ENCODE results near the gene GTPBP4.

Gene GTPBP4

GRCh38 chr10:987870-988666 lies at the start of gene GTPBP4:
GTPBP4 (plus strand) TSS chr10:988434; CDS start chr10:988480, 46 bp downstream.
- DNase-seq: peak; percentile 99

- no peak for DNase-seq
Observed at GRCh38 chr10:938941-939678, 49.1 kb upstream of the GTPBP4 start.

DNA sequence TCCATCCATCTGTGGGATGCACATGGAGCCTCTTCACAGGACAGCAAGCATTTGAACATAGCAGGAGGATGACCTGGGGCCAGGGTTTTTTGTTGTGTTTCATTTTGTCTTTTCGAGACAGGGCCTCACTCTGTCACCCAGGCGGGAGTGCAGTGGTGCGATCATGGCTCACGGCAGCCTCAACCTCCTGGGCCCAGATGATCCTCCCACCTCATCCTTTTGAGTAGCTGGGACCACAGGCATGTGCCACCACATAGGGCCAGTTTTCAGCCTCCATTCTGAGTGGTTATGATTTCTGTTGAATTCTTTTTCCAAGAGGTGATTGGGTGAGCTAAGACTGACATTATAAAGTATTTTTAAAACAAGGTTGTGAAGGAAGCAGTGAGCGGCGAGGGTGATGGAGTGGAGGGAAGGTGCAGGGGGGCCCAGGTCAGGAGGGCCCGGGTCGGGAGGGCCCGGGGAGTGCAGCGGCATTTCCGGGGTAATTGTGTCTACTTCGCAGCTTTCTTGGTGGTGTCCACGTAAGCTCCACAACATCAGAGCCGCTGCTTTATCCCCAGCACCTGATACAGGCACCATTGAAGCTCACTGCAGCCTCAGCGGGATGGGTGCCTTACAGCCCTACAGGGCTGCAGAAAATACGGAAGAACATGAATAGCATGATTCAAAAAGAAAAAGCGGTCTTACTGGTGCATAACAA lies 44.8 kb upstream of the GTPBP4 start:
- DNase-seq: no peak

DNA sequence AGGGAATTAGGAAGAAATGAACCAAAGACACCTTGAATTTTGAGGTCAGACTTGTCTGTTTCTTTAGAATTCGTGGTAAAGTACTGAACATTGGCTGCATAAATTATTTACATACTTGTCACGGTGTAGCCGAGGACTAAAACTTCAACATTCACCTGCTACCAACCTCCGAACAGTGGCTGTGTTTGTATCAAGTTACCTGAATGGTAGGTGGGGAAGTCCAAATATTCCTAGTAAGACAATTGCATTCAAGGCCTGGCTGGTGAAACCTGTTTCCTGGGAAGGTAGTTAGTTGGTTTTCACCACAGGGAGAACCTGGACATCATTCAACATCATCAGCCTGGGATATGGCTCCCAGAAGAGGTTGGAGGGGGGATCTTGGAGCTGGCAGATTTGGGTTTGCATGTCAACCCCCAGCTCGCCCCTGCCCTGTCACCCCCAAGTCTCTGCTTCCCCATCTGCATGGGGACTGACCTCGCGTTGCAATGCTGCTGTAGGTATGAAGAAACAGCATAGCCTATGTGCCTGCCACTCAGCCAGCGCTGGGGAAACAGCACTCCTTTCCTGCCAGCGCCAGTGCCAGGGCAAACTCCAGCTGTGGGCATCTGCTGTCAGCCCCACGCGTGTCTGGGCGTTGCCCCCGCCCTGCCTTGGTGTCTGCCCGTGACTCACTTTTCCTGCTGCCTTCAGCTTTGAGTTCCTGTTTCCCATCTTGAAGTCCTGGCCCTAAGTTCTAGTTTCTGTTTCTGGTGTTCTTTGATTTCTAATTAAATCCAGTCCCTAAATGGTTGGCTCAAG lies 44.0 kb upstream of the GTPBP4 start:
- DNase-seq: no peak

- DNase-seq: no peak
Observed at GRCh38 chr10:945778-946177, 42.5 kb upstream of the GTPBP4 start.

DNA sequence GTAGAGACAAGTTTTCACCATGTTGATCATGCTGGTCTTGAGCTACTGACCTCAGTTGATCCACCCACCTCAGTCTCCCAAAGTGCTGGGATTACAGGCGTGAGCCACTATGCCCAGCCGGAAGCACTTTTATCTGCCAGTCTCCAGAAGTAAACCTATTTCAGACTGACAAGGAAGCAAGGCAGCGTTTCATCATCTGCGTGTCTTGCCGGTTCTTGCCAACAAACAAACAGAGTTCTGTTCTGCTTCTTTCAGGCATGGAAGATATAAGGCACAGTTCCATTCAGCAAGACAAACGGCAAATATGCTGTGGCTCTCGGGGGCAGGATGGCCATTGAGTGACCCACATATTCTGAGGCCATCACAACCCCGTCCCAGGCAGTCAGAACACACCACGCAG lies 41.2 kb upstream of the GTPBP4 start:
- DNase-seq: no peak

GRCh38 chr10:947881-948280 lies 40.4 kb upstream of the GTPBP4 start:
- DNase-seq: no peak

GRCh38 chr10:948347-948746 lies 39.9 kb upstream of the GTPBP4 start:
- DNase-seq: no peak

DNA sequence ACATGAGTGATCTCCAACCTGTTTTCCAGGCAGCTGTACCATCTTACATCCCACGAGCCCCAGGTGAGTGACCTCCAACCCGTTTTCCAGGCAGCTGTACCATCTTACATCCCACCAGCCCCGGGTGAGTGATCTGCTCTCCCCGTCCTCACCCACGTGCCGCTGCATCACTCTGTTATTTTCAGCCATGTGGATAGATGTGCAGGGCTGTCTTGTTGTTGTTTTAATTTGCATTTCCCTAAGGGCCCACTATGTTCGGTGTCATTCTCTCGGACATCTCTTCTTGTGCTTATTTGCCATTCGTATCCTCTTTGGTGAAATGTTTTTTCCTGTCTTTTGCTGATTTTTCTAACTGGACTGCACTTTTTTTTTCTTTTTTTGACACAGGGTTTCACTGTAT lies 38.8 kb upstream of the GTPBP4 start:
- no peak for DNase-seq

GRCh38 chr10:953836-954235 lies 34.4 kb upstream of the GTPBP4 start:
- no peak for DNase-seq

DNA sequence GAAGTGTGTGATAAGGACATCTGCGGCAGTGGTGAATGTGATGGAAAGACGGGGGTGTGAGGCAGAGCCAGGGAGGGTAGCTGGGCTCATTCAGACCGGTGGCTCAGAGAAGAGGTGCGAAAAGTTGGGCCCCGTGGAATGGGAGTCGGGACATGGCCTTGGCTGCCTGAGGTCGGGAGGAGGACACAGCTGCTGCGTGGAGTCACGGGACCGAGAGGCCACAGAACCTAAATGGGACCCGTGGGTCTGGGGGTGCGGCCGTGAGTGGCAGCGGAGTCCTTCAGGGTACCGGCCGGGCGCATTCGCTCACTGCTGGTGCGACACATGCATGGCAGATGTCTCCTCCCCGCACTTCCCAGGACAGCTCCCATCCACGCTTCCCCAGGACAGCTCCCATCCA lies 33.8 kb upstream of the GTPBP4 start:
- no peak for DNase-seq

DNA sequence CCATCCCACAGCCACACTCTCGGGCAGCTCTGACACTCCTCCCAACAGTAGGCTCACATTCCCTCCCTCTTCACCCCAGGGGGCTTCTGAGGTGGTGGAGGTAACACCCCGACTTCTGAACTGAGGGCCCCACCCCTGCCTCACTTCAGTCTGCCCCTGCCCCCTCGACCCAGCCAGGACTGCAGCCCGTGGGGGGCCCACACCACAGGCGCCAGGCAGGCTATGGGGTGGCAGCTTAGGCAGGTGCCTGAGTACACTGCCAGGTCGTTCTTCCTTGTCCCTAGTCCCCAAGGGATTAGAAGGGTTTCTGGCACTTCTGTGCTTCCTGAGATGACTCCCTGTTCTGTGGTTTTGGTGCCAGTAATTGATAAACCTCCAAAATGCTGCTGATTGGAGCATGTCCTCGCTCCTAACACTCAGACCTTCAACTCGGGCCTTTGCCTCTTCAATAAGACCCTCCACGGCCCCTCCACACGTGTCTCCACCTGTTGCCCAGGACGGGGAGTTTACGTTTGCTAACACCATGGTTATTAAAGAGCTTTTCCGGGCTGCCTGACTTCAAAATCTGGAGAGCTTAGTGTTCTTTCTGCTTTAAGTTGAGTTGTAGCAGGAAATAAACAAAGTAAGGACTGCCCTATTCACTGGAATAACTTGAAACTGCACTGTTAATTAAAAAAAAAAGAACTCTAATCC lies 33.0 kb upstream of the GTPBP4 start:
- peak; percentile 22 for DNase-seq

GRCh38 chr10:955820-956217 lies 32.4 kb upstream of the GTPBP4 start:
- no peak for DNase-seq

DNA sequence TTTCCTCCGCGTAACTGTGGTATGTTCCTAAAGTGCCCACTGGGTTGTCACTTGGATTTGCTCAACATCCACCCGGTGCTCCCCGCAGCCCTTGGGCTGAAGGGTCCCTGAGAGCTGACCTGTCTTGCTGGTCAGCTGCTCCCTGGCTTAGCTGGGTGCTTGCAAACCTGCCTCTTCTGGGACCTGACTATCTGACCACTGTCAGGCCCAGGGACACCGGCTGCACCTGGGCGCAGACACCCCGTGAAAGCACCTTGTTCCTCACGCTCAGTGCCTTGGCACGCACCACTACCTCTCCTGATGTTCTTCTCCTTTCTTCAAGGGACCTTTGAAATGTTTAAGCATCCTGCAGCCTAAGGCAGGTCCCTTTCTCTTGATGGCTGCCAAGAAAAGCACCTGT lies 30.1 kb upstream of the GTPBP4 start:
- no peak for DNase-seq

DNA sequence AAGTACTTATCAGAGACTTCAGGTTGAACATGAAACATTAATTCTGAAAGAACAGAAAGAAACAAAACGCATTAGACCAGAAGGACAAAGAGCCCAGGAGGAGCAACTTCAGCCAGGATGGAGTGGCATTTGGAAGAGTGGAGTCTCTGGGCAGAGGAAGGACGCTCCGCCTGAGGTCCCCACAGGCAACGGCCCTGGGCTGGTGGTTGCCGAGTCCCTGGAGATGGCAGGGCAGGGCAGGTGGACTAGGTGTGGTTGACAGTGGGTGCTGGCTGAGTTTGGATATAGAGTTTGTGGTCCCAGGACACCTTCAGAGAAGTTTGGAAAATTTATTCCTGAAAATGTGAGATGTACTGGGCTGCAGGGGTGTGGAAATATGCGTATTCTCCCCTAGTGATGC lies 29.4 kb upstream of the GTPBP4 start:
- DNase-seq: no peak

- DNase-seq: no peak
Observed at GRCh38 chr10:962342-962741, 25.9 kb upstream of the GTPBP4 start.

DNA sequence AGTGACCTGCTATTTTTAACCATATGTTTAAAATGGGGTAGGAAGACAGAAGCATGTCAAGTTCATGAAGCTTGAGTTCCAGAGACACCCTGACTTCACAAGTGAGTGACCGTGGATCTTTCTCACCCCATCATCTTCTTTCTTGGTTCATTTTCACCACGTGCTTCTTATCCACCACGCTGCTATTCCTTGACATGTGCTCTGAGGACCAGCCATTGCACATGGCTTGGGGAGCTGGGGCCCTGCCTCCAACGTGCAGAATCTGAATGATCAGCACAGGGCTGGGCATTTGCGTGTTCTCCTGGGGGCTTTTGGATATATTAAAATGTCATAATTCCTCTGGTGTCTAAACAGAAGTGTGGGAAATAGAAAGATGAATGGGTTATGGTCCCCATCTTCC lies 25.0 kb upstream of the GTPBP4 start:
- DNase-seq: no peak

GRCh38 chr10:963655-964054 lies 24.6 kb upstream of the GTPBP4 start:
- no peak for DNase-seq

DNA sequence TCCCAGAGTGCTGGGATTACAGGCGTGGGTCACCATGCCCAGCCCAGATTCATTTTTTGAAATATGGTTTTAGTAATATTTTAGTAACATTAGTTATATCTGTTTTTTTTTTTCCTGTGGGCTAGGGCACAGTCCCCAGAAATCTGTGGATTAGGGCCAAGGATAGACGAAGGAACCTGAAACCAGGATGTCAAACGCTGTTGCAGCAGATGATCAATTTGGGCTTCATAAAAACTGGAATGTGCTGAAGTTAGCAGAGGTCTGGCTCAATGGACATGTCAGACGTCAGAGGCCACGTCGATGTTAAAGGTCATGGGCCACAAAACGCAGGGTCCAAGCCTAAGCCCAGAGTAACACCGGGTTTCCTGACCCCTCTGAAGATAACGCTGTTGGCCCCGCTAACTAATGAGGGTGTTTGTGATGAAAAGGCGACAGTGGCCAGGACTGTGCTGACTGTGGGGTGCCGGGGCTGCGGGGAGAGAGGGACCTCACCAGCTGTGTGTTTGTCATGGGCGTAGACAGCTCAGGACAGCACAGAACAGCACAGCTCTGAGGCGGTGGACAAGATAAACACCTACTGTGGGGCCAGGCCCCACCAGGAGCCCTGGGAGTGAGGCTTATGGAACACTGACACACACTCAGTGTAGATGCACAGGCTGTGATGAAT lies 23.8 kb upstream of the GTPBP4 start:
- DNase-seq: no peak

GRCh38 chr10:964988-965417 lies 23.2 kb upstream of the GTPBP4 start:
- DNase-seq: no peak

GRCh38 chr10:966466-967235 lies 21.6 kb upstream of the GTPBP4 start:
- no peak for DNase-seq

Data from eye (tissue), 1 donor.